Activated naive CD4-positive, alpha-beta T cell treated with Interleukin-2 at 50 U/mL for 16 hours (primary cell): ENCODE data around the gene KCTD10.
A peak's percentile ranks its signal among the peaks of the same experiment; 100 is the strongest.
"Not testable (repeated sequence)": the region's sequence is repeated elsewhere in the genome, so short reads cannot be mapped to it uniquely, and the experiment has no call there.

Experiments used
- DNase-seq: peaks from one replicate; pipeline ENCODE4 v3.0.0-alpha.2; 2020

Gene KCTD10

GRCh38 chr12:109446869-109447268, 30.2 kb downstream of the KCTD10 start:
- no peak for DNase-seq

GRCh38 chr12:109445191-109445609, 31.9 kb downstream of the KCTD10 start:
- no peak for DNase-seq

DNA sequence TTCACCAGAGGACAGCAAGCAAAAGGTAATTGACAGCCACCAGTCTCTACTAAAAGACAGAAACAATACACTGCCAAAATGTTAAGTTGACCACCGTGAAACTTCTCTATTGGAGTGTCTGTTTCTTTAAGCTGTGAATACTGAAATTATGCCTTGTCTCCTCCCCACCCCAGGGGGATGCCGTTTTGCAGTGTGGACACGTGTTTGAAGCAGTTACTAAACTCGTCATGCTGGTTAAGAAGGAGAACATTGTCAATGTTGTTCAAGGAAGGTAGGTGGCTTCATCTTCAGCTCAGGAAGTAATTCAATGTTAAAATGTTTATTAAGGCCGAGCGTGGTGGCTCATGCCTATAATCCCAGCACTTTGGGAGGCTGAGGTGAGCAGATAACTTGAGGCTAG, 32.8 kb downstream of the KCTD10 start:
- no peak for DNase-seq

DNA sequence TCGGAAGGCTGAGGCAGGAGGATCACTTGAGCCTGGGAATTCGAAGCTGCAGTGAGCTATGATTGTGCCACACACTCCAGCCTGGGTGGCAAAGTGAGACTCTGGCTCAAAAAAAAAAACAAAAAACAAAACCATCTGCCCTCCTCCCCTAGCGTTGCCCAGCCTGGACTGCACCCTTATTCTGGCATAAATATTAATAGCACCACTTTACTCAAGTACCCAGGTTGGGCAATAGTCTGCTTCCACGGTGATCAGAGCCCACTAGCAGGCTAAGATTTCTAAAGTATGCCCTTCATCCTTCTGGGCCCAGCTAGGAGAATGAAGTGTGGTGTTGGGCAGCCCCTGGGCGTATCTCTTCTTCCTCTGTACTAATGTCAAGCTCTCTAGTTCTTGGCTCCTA, 33.3 kb downstream of the KCTD10 start:
- DNase-seq = no peak

DNA sequence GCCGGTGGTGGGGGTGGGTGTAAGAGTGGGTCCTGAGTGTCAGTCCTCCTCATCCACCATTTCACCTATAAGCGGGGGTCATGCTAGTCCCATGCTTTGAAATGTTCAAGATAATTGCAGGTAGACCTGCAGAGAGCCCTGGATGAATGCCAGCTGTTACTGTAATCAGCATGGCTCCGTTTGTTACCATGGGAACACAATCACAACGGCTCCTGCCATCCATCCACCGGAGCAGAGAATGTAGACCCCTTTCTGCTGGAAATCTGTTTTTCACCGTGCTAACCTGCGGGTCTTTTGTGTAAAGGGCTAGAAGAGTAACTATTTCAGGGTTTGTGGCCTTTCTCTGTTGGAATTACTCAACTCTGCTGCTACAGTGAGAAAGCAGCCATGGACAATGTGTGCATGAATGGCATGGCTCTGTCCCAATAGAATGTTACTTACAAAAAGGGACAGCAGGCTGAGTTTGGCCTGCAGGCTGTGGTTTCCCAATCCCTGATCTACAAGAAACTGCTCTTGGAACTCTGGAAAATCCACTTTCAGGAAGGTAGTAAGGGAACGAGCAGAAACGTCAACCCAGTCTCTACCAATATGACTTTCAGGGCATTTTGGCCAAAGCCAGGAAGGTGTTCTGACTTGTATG, 36.1 kb downstream of the KCTD10 start:
- no peak for DNase-seq

- DNase-seq = not testable (repeated sequence)
Measured at GRCh38 chr12:109439951-109440350, 37.1 kb downstream of the KCTD10 start.

- DNase-seq = no peak
Measured at GRCh38 chr12:109439181-109439580, 37.9 kb downstream of the KCTD10 start.

DNA sequence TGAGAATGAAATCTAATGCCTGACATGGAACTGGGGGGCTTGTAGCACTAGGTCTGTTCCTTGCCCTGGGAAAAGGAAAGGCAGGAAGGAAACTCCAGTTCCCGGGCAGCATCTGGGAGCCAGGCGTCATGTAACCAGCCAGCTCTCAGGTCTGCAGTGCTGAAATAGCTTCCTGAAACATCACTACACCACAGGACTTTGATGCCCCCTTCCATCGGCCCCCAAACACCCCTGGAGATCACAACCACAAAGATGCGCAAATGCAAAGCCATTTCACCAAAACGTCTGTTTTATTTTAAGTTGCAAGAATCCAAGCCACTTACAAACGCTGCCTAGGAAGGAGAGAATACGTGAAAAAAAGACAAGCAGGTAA, 40.9 kb downstream of the KCTD10 start:
- no peak for DNase-seq

- no peak for DNase-seq
Measured at GRCh38 chr12:109435428-109436187, 41.5 kb downstream of the KCTD10 start.

DNA sequence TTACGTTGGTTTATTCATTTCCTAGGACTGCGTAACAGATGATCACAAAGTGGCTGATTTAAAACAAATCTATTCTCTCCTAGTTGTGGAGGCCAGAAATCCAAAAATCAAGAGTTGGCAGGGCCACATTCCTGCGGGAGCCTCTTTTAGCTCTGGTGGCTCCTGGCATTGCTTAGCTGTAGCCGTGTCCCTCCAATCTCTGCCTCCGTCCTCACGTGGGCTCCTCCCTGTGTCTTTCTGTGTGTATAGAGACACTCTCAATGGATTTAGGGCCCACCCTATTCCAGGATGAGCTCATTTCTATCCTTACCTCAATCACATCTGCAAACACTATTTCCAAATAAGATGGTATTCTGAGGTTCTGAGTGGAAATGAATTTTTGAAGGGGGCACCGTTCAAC, 42.5 kb downstream of the KCTD10 start:
- no peak for DNase-seq

DNA sequence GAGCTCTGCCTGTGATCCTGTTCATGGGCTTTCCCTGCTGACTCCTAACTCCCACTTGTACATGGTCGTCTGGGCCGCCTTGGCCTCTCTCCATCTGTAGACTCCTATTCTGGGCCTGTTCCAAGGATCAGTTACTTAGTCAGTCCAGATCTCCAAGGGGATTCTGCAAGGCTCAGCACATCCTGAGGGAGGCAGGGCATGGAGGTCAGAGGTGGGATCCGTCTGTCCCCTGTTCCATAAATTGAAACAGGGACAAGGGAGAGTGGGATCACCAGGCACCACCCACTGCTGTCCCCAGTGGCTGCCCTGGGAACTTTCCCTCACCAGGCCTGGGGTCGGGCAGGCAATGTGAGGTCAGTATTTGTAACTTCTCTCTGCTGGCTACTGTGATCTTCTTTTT, 43.5 kb downstream of the KCTD10 start:
- DNase-seq = no peak

- DNase-seq = peak; percentile 80
Measured at GRCh38 chr12:109432842-109433304, 44.2 kb downstream of the KCTD10 start.

DNA sequence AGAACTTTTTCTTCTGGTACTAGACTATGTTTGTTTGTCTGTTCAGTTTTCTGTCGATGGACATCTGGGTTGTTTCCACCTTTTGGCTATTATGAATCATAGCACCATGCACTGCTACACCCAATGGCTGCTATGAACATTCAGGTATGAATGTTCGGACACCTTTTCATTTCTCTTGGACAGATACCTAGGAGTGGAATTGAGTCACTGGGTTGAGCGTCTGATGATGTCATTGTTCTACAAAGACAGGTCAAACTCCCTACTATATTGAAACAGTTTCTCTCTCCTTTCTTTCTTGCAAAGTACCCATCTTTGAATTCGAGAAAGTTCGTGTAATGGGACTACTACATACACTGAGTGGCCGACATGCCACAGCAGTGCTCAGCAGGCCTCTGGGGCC, 44.7 kb downstream of the KCTD10 start:
- no peak for DNase-seq

DNA sequence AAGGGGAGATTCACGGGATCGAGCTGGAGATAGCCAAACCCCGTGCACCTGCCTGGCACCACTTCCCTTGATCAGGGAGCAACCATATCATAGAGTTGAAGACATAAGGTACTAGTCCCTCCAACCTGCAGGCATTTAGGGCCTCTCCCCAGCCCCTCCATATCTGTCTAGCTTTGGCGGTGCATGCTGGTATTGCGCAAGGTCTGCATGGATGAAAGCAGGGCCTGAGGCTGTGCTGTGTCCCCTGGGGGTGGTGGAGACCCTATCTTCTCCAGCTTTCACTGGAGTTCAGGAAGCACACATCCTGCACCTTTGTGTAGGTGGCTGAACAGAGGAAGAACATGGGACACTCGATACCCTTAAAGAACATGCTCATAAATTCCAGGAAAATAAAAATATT, 46.9 kb downstream of the KCTD10 start:
- DNase-seq = no peak

GRCh38 chr12:109428804-109429203, 48.3 kb downstream of the KCTD10 start:
- not testable (repeated sequence) for DNase-seq

DNA sequence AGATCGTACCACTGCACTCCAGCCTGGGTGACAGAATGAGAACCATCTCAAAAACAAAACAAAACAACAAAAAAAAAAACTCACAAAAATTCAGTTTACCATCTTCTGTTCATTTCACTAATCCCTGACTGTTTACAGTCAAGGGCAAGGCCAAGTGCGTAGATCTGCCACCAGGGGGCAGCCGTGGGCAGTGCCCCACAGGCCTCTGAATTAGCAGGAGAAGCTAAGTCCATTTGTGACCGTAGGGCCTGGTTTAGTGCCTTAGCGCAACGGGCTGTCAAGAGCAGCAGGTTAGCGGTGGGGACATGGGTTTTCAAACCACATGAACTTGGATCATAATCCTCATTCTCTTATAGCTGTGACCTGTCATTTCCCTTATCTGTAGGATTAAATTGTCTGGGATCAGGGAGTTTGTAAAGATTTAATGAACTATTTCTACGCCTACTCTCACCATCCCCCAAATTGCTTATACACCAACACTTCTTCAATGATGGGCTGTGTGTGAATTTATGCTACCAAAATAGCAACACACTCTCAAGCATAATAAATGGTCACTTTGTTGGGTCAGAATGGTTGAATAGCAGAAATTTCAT, 49.0 kb downstream of the KCTD10 start:
- peak; percentile 75 for DNase-seq

DNA sequence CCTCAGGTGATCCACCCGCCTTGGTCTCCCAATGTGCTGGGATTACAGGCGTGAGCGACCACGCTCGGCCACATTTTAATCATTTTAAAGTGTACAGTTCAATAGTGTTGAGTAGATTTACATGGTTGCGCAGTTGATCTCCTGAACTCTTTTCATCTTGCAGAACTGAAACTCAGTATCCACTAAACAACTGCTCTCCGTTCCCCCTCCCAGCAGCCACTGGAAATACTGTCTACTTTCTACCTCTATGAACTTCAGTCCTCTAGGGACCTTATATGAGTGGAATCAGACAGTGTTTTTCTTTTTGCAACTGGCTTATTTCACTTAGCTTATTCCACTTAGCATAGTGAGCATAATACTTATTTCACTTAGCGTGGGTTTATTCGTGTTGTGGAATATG, 53.7 kb downstream of the KCTD10 start:
- DNase-seq = no peak

GRCh38 chr12:109422251-109422650, 54.8 kb downstream of the KCTD10 start:
- no peak for DNase-seq

DNA sequence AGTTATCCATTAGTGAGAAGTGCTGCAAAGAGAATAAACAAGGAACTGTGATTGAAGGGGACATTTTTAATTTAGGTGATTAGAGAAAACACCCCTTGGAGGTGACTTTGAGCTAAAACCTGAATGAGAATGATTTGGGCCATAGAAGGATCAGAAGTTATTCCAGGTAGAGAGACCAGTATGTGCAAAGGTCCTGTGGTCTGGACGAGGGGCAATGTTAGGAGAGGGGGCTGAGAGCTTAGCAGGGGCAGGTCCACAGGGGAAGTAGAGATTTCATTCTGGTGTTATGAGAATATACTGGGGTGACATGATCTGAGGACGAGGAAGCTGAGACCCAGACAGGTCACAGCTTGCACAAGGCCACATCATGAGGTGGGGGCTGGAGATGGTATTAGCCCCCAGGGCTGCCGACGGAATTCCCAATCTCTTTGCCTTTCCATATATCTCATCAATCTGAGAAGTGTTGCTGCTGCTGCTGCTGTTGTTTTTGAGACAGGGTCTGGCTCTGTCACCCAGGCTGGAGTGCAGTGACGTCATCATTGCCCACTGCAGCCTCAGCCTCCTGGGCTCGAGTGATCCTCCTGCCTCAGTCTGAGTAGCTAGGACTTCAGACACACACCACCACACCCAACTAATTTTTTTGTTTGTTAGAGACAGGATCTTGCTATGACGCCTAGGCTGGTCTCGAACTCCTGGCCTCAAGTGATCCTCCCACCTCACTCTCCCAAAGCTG, 55.6 kb downstream of the KCTD10 start:
- no peak for DNase-seq

DNA sequence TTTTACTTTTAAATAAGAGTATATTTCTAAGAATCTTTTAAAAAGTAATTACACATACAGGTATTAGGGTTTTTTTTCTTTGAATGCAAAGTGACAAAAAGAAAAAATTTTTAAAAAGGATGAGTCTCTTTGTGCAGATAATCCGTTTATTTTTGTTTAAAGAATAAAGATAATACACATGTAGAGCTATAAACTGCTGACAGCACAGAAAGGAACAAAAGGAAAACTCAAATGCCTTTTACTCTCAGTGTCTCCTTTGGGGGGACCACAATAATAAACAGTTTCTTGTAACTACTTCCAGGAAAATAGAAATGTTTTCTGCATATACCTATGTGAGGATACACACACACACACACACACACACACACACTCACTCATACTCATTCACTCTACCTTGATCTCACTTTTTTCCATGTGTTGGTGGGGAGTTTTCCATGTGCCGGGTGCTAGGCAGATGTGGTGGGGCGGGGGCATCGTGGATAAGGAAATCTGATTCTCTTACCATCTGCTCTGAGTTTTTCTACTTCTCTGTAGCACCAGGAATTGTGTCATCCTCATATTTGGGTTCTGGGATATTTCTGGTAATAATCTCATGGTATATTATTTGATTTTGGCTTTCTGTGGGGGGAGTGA, 58.1 kb downstream of the KCTD10 start:
- DNase-seq = no peak

DNA sequence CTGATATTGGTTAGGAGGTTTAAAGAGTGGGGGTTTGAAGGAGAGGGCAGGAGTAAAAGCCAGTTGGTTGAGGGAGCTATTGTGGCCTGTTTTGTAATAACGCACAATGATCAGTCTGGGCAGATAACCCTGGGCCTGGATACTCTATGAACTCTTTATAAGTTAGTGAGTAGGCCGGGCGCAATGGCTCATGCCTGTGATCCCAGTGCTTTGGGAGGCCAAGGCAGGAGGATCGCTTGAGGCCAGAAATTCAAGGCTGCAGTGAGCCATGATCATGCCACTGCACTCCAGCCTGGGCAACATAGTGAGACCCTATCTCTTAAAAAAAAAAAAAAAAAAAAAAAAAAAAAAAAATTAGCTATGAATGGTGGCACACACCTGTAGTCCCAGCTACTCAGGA, 71.0 kb downstream of the KCTD10 start:
- DNase-seq = not testable (repeated sequence)

DNA sequence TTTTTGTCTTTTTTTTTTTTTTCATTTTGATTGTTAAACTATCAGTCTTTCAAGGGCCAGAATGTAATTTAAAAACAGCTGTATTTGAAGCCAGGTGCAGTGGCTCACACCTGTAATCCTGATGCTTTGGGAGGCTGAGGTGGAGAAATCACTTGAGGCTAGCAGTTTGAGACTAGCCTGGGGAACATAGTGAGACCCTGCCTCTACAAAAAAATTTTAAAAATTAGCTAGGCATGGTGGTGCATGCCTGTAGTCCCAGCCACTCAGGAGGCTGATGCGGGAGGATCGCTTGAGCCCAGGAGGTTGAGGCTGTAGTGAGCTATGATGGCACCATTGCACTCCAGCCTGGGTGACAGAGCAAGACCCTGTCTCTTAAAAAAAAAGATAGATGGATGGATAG, 72.3 kb downstream of the KCTD10 start:
- not testable (repeated sequence) for DNase-seq
